Cardiac muscle cell (in vitro differentiated cells and primary cell): Measurements from ENCODE around the gene CTXN2. TPM values are rescaled to one million over a fixed set of nuclear protein-coding genes. Genes with fewer than 3 reads are reported as not detected.

Source experiments
- DNase-seq, 2 donors: peaks; one replicate each; pipeline versions ENCODE4 v3.0.0 to v3.0.0-alpha.2; 2010 to 2017; ENCODE audit warnings: low read depth in 1 of 2, low spot score in 1 of 2
- H3K27ac ChIP-seq: fragments of 200-600 bp; sonication (generic); 2 replicates; pipeline ENCODE4 v1.5.1; 2016
- H3K27me3 ChIP-seq: fragments of 200-600 bp; sonication (generic); 2 replicates; pipeline ENCODE4 v1.6.0; 2016; ENCODE audit warnings: control low read depth
- H3K36me3 ChIP-seq: fragments of 200-600 bp; sonication (generic); 2 replicates; pipeline ENCODE4 v1.5.1; 2016; ENCODE audit warnings: control low read depth
- H3K4me1 ChIP-seq: fragments of 200-600 bp; sonication (generic); 2 replicates; pipeline ENCODE4 v1.8.1; 2017; ENCODE audit warnings: low read depth, mild to moderate bottlenecking, mixed run types
- H3K4me3 ChIP-seq: fragments of 200-600 bp; sonication (generic); 2 replicates; pipeline ENCODE4 v1.5.1; 2016; ENCODE audit warnings: mild to moderate bottlenecking
- H3K9me3 ChIP-seq: fragments of 200-600 bp; sonication (generic); 2 replicates; pipeline ENCODE4 v1.5.1; 2017; ENCODE audit warnings: low read depth, mild to moderate bottlenecking, control low read depth
- polyA plus RNA-seq: library from polyadenylated mRNA; unstranded; fragments of >200 nt; fragmentation: Nextera tagmentation; extraction: Ambion mirVana; gene quantifications from 2 replicates; pipeline ENCODE4 v1.2.1, GENCODE V29; 2016
- total RNA-seq: library from RNA; depleted of rRNA; stranded (reverse); fragments of >200 nt; gene quantifications from 2 replicates; pipeline ENCODE4 v1.2.3, GENCODE V29; 2016
- TF ChIP-seq, protein P1 (sequence below): IDR thresholded peaks from 2 replicates; pipeline ENCODE4 v1.5.1; 2012; ENCODE audit warnings: low read depth, mild to moderate bottlenecking, low read length

The CTXN2 gene
- total and polyA plus RNA-seq, 2 experiments from 2014 or later = 0.06 TPM; not detected in 1

DNA sequence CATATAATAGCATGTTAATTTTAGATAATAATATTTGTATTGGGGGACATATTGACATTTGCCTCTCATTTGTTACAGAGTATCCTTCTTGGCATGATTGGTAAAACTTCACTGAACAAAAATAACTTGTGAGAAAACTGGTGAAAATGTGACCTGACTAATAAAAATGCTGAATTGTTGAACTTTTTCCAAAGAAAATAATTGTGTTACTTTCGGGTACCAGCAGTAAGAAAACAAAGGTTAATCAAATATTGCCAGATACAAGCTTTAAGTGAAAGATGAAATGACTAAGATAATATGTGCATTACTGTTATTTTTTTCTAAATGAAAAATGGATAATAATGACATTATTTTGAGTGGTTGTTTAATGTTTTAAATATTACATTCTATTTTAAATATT is 29.8 kb downstream of the CTXN2 start:
- Histone ChIP-seq H3K4me3 (no peak overlapping the region), H3K27ac (no peak overlapping the region), H3K4me1 (no peaks in the 10 kb centered on the region), H3K27me3 (no peaks in the 10 kb centered on the region), H3K36me3 (no peaks in the 10 kb centered on the region), H3K9me3 (no peaks in the 10 kb centered on the region)
- DNase-seq = no peak
- TF ChIP-seq, protein P1, sequence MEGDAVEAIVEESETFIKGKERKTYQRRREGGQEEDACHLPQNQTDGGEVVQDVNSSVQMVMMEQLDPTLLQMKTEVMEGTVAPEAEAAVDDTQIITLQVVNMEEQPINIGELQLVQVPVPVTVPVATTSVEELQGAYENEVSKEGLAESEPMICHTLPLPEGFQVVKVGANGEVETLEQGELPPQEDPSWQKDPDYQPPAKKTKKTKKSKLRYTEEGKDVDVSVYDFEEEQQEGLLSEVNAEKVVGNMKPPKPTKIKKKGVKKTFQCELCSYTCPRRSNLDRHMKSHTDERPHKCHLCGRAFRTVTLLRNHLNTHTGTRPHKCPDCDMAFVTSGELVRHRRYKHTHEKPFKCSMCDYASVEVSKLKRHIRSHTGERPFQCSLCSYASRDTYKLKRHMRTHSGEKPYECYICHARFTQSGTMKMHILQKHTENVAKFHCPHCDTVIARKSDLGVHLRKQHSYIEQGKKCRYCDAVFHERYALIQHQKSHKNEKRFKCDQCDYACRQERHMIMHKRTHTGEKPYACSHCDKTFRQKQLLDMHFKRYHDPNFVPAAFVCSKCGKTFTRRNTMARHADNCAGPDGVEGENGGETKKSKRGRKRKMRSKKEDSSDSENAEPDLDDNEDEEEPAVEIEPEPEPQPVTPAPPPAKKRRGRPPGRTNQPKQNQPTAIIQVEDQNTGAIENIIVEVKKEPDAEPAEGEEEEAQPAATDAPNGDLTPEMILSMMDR = no peak

DNA sequence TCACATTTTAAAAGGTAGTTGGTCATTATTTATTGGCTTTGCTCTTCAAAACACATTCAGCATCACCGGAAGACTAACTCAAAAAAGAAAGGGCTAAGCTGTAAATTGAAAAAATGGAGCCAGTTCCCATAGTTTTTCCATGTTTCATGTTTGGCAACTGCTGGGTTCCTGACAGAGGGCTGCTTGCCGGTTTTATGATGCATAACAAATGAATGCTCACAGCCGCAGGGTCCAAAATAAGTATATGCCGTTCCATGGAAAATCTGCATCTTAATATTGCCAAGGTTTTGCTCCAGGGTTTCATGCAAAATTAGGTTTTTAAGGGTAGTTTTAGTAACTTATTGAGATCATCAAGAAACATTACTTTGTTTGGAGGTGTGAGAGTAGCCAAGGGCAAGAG is 30.4 kb downstream of the CTXN2 start:
- Histone ChIP-seq H3K4me3 (no peak overlapping the region), H3K4me1 (no peaks in the 10 kb centered on the region), H3K27ac (no peak overlapping the region), H3K27me3 (no peaks in the 10 kb centered on the region), H3K9me3 (no peaks in the 10 kb centered on the region), H3K36me3 (no peaks in the 10 kb centered on the region)
- DNase-seq = no peak
- TF ChIP-seq, protein P1 = no peak

DNA sequence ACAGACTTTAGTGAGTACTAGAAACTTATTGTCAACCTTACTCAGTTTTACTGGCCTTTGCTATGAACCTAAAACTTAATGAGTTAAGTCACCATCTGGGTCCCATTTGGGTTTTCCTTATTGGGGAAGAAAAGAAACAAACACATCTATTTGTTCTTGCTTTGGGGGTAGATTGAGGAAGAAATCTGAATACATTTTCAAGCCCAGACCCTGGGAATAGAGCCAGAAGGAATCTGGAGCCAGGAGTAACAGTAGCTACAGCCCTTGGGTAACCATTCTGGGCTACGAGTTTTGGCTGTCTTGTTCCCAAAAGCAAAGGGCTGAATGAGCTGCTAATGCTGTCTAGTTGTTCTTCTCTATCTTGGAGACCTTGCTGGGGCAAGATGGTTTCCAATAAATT is 31.2 kb downstream of the CTXN2 start:
- H3K27me3 ChIP-seq = no peaks in the 10 kb centered on the region
- H3K27ac ChIP-seq = no peak overlapping the region
- H3K9me3 ChIP-seq = no peaks in the 10 kb centered on the region
- TF ChIP-seq, protein P1 = no peak
- H3K4me3 ChIP-seq = no peak overlapping the region
- no peaks in the 10 kb centered on the region for H3K4me1 ChIP-seq
- DNase-seq = no peak
- no peaks in the 10 kb centered on the region for H3K36me3 ChIP-seq

DNA sequence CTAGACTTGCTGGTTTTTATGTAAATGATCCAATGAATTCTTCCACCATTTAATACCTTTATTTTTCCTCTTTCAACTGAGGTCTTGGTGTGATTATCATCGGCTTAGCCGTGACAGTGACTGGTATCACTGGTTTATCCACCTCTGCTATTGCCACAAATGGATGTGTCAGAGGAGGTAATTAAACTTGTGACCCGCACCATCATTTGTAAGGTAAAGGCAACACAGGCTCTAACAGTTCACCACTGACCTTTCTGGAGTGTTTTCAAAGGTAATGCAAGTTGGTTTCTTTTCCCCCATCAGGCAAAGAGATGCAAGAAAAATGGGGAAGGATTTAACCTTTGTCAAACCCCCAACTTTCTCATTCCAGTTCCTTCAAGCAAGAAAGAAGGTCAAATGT is 34.3 kb downstream of the CTXN2 start:
- Histone ChIP-seq H3K27me3 (no peaks in the 10 kb centered on the region), H3K27ac (no peak overlapping the region), H3K36me3 (no peaks in the 10 kb centered on the region), H3K4me1 (no peaks in the 10 kb centered on the region), H3K4me3 (no peak overlapping the region), H3K9me3 (no peaks in the 10 kb centered on the region)
- TF ChIP-seq, protein P1 = no peak
- DNase-seq = no peak

DNA sequence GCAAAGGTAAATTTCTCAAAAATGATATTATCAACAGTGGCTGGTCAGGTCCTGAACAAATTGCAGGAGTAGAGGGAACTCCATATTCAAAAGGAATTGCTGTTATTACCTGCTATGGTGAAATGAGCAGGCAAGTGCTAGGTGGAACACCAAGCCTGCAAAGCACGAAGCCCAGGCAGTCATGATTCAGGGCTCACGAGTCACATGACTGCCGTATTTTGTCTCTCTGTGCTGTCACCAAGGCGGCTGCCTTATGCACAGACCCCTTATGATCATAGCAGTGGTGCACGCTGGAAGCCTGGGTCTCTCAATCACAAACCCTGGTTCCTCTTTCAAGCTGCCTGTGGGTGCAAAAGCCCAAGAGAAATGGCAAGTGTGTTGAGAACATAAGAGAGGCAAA is 39.0 kb downstream of the CTXN2 start:
- no peaks in the 10 kb centered on the region for H3K4me1 ChIP-seq
- no peak for DNase-seq
- no peak overlapping the region for H3K4me3 ChIP-seq
- TF ChIP-seq, protein P1 = no peak
- H3K9me3 ChIP-seq = no peaks in the 10 kb centered on the region
- H3K36me3 ChIP-seq = no peaks in the 10 kb centered on the region
- H3K27me3 ChIP-seq = no peaks in the 10 kb centered on the region
- H3K27ac ChIP-seq = no peak overlapping the region

DNA sequence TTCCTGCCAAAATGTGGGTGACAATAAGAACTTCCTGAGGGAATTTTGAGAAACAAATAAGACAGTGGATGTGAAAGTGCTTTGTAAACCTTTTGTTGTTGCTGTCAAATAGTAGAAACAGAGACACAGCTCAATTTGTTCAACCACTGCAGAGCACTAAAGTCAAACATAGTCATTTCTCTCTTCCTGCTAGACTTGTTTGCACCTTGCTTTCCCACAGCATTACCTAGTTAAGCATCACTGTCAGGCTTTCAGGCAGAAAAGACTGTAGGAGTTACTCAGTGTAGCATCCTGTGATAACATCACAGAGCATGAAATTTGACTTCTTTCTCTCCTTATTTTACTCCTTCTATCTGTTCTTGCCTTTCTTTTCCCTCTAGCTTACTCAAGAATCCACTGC is 41.8 kb downstream of the CTXN2 start:
- Histone ChIP-seq H3K9me3 (no peaks in the 10 kb centered on the region), H3K27me3 (no peaks in the 10 kb centered on the region), H3K36me3 (no peaks in the 10 kb centered on the region), H3K27ac (no peak overlapping the region), H3K4me3 (no peak overlapping the region), H3K4me1 (no peaks in the 10 kb centered on the region)
- DNase-seq = no peak
- TF ChIP-seq, protein P1 = no peak
